ENCODE data around the gene SNX24.

- TF ChIP-seq, protein P1, sequence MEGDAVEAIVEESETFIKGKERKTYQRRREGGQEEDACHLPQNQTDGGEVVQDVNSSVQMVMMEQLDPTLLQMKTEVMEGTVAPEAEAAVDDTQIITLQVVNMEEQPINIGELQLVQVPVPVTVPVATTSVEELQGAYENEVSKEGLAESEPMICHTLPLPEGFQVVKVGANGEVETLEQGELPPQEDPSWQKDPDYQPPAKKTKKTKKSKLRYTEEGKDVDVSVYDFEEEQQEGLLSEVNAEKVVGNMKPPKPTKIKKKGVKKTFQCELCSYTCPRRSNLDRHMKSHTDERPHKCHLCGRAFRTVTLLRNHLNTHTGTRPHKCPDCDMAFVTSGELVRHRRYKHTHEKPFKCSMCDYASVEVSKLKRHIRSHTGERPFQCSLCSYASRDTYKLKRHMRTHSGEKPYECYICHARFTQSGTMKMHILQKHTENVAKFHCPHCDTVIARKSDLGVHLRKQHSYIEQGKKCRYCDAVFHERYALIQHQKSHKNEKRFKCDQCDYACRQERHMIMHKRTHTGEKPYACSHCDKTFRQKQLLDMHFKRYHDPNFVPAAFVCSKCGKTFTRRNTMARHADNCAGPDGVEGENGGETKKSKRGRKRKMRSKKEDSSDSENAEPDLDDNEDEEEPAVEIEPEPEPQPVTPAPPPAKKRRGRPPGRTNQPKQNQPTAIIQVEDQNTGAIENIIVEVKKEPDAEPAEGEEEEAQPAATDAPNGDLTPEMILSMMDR (IDR thresholded peaks at IDR 0.05; ENCODE audit: low read depth, low read length, missing input control) = no peak
- TF ChIP-seq RAD21 (IDR thresholded peaks at IDR 0.05) (no peak), YY1 (IDR thresholded peaks at IDR 0.05) (no peak), RXRA (IDR thresholded peaks at IDR 0.05) (no peak), TAF1 (conservative IDR thresholded peaks at IDR 0.05) (no peak), SP1 (IDR thresholded peaks at IDR 0.05) (no peak), EGR1 (IDR thresholded peaks at IDR 0.05; ENCODE audit: low read depth in 2 of 2) (no peak), JUND (IDR thresholded peaks at IDR 0.05) (no peak), GABPA (IDR thresholded peaks at IDR 0.05 in 1 of 2, conservative IDR thresholded peaks at IDR 0.05 in 1 of 2) (no peak), NR2F2 (IDR thresholded peaks at IDR 0.05) (no peak)
- TF ChIP-seq, protein P2, sequence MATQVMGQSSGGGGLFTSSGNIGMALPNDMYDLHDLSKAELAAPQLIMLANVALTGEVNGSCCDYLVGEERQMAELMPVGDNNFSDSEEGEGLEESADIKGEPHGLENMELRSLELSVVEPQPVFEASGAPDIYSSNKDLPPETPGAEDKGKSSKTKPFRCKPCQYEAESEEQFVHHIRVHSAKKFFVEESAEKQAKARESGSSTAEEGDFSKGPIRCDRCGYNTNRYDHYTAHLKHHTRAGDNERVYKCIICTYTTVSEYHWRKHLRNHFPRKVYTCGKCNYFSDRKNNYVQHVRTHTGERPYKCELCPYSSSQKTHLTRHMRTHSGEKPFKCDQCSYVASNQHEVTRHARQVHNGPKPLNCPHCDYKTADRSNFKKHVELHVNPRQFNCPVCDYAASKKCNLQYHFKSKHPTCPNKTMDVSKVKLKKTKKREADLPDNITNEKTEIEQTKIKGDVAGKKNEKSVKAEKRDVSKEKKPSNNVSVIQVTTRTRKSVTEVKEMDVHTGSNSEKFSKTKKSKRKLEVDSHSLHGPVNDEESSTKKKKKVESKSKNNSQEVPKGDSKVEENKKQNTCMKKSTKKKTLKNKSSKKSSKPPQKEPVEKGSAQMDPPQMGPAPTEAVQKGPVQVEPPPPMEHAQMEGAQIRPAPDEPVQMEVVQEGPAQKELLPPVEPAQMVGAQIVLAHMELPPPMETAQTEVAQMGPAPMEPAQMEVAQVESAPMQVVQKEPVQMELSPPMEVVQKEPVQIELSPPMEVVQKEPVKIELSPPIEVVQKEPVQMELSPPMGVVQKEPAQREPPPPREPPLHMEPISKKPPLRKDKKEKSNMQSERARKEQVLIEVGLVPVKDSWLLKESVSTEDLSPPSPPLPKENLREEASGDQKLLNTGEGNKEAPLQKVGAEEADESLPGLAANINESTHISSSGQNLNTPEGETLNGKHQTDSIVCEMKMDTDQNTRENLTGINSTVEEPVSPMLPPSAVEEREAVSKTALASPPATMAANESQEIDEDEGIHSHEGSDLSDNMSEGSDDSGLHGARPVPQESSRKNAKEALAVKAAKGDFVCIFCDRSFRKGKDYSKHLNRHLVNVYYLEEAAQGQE (IDR thresholded peaks at IDR 0.05) = no peak
- TF ChIP-seq, protein P3, sequence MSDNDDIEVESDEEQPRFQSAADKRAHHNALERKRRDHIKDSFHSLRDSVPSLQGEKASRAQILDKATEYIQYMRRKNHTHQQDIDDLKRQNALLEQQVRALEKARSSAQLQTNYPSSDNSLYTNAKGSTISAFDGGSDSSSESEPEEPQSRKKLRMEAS (IDR thresholded peaks at IDR 0.05) = no peak
- TF ChIP-seq, protein P4, sequence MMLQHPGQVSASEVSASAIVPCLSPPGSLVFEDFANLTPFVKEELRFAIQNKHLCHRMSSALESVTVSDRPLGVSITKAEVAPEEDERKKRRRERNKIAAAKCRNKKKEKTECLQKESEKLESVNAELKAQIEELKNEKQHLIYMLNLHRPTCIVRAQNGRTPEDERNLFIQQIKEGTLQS (IDR thresholded peaks at IDR 0.05) = no peak
These were observed 190.5 kb downstream of the SNX24 start for GRCh38 chr5:123035918-123036390.
